ENCODE measurements around the gene PEX11G. TPM values are rescaled to one million over a fixed set of nuclear protein-coding genes. Genes with fewer than 3 reads are reported as not detected.

The PEX11G gene
- total and polyA plus RNA-seq, 2 of the 8 experiments (the other 6 are each of a cell fraction or from before 2014, with no cell fraction given): 2.1 to 4.3 TPM

DNA sequence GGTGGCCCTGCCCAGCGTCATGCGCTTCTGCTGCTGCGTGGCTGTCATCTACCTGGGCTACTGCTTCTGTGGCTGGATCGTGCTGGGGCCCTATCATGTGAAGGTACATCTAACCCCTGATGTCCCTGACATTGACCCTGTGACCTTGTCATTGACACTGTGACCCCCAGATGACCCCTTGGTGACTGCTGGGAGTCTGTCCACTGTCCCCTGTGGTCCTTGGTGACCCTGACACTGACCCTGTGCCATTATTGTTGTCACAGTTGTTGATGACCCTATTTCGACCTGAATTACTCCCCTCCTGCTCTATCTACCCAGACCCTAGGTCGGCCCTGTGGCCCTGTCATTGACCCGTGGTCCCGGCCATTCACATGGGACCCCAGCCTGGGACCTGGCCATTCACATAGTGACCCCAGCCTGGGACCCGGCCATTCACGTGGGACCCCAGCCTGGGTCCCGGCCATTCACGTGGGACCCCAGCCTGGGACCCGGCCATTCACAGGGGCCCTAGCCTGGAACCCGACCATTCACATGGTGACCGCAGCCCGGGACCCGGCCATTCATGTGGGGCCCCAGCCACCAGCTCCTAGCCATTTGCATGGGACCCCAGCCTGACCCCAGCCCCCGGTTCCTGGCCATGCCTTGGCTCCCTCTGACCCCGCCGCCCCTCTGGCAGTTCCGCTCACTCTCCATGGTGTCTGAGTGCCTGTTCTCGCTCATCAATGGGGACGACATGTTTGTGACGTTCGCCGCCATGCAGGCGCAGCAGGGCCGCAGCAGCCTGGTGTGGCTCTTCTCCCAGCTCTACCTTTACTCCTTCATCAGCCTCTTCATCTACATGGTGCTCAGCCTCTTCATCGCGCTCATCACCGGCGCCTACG is 41.0 kb upstream of the PEX11G start:
- H2BK5ac ChIP-seq (ENCODE audit: low read depth, low read length): no peak overlapping the region
- H3K18ac ChIP-seq (ENCODE audit: extremely low read depth, low read length): no peak overlapping the region
- H3K23ac ChIP-seq (ENCODE audit: insufficient read length): no peak overlapping the region
- DNase-seq (ENCODE audit: low read depth in 1 of 2, low spot score in 2 of 2) (no peak), FAIRE-seq (no peak)
- H3K56ac ChIP-seq (replicated peaks; ENCODE audit: insufficient read length, low read depth, low read length): no peak overlapping the region
- POLR2A ChIA-PET (ENCODE audit: partially characterized antibody): interaction anchor here (0.8 to 7.6 kb wide), 2 partner anchors 9 to 12 kb away, joined by 3 to 80 read pairs; partner anchors contain the start of gene MCOLN1
- H3K9ac ChIP-seq (replicated peaks in 1 of 4; ENCODE audit: extremely low read depth in 1 of 4, low read depth in 3 of 4, low read length in 3 of 4): no peak overlapping the region
- no peak overlapping the region for H2AK5ac ChIP-seq (ENCODE audit: low read depth, low read length)
- H4K5ac ChIP-seq (ENCODE audit: insufficient read length, low read depth, low read length): no peak overlapping the region
- H3K79me2 ChIP-seq (ENCODE audit: control insufficient read depth in 1 of 2, insufficient read depth in 2 of 2, low read length in 2 of 2): no peaks in the 10 kb centered on the region
- H3K9me3 ChIP-seq (ENCODE audit: insufficient read depth in 2 of 2, low read depth in 1 of 2, low read length in 1 of 2): no peaks in the 10 kb centered on the region
- H3K4me2 ChIP-seq (ENCODE audit: insufficient read depth in 1 of 2, low read depth in 2 of 2, low read length in 2 of 2): no peak overlapping the region
- H3K23me2 ChIP-seq (ENCODE audit: low read depth, low read length): no peaks in the 10 kb centered on the region; the same call in 1 of the 2 replicates
- H2BK12ac ChIP-seq (ENCODE audit: low read depth, low read length): no peak overlapping the region
- H3K79me1 ChIP-seq (ENCODE audit: low read depth, low read length): no peaks in the 10 kb centered on the region
- peaks cover 0 to 9% (median 0%) of the 10 kb centered on the region in 4 experiments; a peak in 3 of 8 replicates for H3K36me3 ChIP-seq (ENCODE audit: control insufficient read depth in 2 of 4, insufficient read depth in 4 of 4, low read length in 3 of 4)
- no peak overlapping the region for H4K91ac ChIP-seq (replicated peaks; ENCODE audit: insufficient read length, low read length)
- H3K27me3 ChIP-seq (replicated peaks in 1 of 4; ENCODE audit: control insufficient read depth in 3 of 4, extremely low read depth in 1 of 4, insufficient read depth in 3 of 4, low read length in 3 of 4): no peaks in the 10 kb centered on the region
- H4K8ac ChIP-seq (ENCODE audit: extremely low read depth, insufficient read depth, low read length): no peak overlapping the region
- H2BK20ac ChIP-seq (ENCODE audit: low read length): no peak overlapping the region
- H2BK120ac ChIP-seq (replicated peaks; ENCODE audit: low read depth, low read length): no peak overlapping the region
- CTCF ChIA-PET (ENCODE audit: partially characterized antibody): no interaction called here
- no peak overlapping the region for H3K4me3 ChIP-seq (ENCODE audit: extremely low read depth in 1 of 4, insufficient read depth in 2 of 4, low read depth in 3 of 4, low read length in 4 of 4)
- H2BK15ac ChIP-seq (ENCODE audit: low read length): no peak overlapping the region
- H4K20me1 ChIP-seq (replicated peaks in 1 of 2; ENCODE audit: control insufficient read depth in 1 of 2, insufficient read depth in 2 of 2, low read length in 2 of 2): peaks cover 0 to 4% of the 10 kb centered on the region in 2 experiments
- no peak overlapping the region for H2AFZ ChIP-seq (ENCODE audit: low read length)
- 88% methylated on average over 33 of the region's 33 CpGs; no CpG with 5 or more reads in 1 of the 2 experiments for WGBS, 2 experiments (ENCODE audit: extremely low coverage in 1 of 2, insufficient coverage in 1 of 2, insufficient read length in 1 of 2, insufficient replicate concordance in 2 of 2, low coverage in 1 of 2, low lambda C conversion rate in 2 of 2, missing lambda C conversion rate in 1 of 2)
- no peak overlapping the region for H3K27ac ChIP-seq (ENCODE audit: low read depth, low read length)
- no peak overlapping the region for H3K4ac ChIP-seq (replicated peaks; ENCODE audit: insufficient read length, low read depth, low read length)
- peaks cover 0 to 6% (median 2%) of the 10 kb centered on the region in 4 experiments; a peak in 3 of 7 replicates for H3K4me1 ChIP-seq (replicated peaks in 1 of 4; ENCODE audit: control insufficient read depth in 3 of 4, insufficient read depth in 4 of 4, low read length in 3 of 4)
- H3K14ac ChIP-seq (ENCODE audit: insufficient read length): no peak overlapping the region
- TF ChIP-seq KDM1A (IDR thresholded peaks at IDR 0.05; ENCODE audit: borderline replicate concordance, low read length) (no peak), BCL11A (IDR thresholded peaks at IDR 0.05; ENCODE audit: low read depth in 2 of 2, low read length in 2 of 2) (no peak), RXRA (IDR thresholded peaks at IDR 0.05; ENCODE audit: insufficient read depth, low read depth, low read length) (no peak), ATF3 (IDR thresholded peaks at IDR 0.05; ENCODE audit: insufficient read depth, low read depth, low read length) (no peak), CEBPB (IDR thresholded peaks at IDR 0.05; ENCODE audit: low read depth, low read length) (no peak), TAF7 (optimal IDR thresholded peaks at IDR 0.05; ENCODE audit: borderline replicate concordance, low read depth, low read length) (no peak), SAP30 (IDR thresholded peaks at IDR 0.05; ENCODE audit: insufficient read depth, insufficient replicate concordance, low read length) (no peak), CHD2 (IDR thresholded peaks at IDR 0.05; ENCODE audit: low read length) (no peak), HDAC6 (IDR thresholded peaks at IDR 0.05; ENCODE audit: low read depth, low read length) (no peak)
- TF ChIP-seq, protein P1, sequence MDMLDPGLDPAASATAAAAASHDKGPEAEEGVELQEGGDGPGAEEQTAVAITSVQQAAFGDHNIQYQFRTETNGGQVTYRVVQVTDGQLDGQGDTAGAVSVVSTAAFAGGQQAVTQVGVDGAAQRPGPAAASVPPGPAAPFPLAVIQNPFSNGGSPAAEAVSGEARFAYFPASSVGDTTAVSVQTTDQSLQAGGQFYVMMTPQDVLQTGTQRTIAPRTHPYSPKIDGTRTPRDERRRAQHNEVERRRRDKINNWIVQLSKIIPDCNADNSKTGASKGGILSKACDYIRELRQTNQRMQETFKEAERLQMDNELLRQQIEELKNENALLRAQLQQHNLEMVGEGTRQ (IDR thresholded peaks at IDR 0.05; ENCODE audit: low read length): no peak
